ENCODE results near the gene NKAIN1.

Gene NKAIN1

DNA sequence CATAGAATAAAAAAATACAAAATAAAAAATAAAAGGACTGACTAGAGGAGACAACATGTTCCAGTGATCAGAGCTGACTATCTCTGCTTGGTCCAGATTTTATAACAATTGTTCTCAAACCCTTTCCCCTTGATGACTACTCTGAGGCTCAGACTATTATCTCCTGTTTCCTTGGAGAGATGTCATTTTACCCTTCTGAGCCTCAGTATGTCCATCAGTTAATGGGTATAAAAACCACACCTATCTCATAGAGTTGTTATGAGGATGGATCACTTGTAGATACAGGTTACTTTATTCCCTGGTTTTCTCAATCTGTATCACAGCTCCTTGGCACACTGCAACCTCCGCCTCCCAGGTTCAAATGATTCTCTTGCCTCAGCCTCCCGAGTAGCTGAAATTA lies 7.0 kb downstream of the NKAIN1 start:
- no peak for DNase-seq (ENCODE audit: low read depth)

DNA sequence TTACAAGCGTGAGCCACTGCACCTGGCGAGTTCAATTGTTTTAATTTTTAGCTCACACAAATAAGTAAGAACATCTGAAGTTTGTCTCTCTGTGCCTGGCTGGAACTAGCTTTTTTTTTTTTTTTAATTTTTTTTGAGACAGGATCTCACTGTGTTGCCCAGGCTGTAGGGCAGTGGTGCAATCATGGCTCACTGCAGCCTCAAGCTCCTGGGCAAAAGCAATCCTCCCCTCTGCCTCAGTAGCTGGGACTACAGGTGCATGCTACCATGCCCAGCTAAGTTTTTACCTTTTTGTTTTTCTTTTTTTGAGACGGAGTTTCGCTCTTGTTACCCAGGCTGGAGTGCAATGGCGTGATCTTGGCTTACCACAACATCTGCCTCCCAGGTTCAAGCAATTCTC lies 7.9 kb downstream of the NKAIN1 start:
- DNase-seq (ENCODE audit: low read depth), result no peak

- no peak for DNase-seq (ENCODE audit: low read depth)
Observed at GRCh38 chr1:31230378-31230777, 9.3 kb downstream of the NKAIN1 start.

DNA sequence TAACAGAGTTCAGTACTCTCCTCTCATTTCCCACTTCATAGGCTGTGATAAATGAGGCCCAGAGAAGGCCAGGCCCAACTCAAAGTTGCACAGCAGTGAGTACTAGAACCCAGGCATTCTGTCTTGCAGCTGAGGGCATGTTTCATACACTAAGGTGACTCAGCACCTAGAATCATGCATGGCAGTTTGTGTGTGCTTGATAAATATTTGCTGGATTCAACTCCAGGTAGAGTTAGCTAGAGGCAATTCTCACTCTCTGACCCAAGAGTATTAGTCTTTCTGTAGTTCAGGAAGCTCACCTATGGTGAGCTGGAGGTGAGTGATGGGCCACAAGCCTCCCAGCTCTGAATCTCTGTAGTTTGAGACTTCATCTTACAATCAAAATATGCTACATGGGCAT lies 10.7 kb downstream of the NKAIN1 start:
- no peak for DNase-seq (ENCODE audit: low read depth)

DNA sequence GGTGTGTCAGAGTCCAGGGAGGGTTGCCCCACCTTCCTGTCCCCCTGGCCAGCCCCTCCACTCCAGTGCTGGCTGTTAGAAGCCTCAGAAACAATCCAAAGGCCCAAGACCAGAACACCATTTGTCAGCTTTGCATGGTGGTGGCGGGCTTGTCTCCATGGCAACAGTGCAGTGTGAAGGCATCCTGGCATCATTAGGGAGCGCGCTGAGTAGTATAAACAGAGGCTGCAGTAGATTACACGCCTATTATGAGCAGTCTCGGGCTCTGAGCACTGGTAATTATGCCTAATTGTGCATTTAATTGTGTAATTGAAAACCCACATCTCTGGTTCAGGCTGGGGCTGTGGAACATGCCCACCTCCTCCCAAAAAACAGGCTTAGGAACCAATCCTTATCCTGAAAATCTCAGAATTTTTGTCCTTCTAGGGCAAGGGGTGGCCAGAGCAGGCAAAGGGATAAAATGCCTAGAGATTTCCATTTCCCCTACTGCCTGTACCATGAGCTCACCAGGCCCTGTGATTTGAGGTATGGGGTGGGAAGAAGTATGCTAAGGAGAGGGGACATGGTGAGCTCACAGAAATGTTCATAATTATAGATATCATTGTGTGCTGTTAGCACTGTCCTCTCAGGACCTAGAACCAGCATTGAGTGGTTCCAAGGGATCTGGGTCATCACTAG lies 11.7 kb downstream of the NKAIN1 start:
- no peak for DNase-seq (ENCODE audit: low read depth)

DNA sequence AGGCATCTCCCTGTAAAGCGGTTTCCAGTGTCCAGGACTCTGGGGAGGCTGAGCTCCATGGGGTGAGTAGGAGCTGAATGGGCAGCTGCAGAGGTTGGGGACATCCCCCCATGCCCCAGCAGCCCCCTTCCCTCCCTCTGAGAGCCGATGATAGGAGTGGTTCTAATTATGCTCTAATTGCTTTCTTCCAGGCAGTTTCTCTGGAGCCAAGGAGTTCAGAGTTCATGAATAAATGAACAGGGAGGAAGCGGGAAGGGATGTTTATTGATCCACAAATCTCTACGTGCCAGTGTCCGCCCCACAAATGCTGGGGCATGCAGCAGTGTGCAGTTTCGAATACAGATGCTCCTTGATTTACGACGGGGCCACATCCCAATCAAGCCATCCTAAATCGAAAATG lies 15.6 kb downstream of the NKAIN1 start:
- no peak for DNase-seq (ENCODE audit: low read depth)

DNA sequence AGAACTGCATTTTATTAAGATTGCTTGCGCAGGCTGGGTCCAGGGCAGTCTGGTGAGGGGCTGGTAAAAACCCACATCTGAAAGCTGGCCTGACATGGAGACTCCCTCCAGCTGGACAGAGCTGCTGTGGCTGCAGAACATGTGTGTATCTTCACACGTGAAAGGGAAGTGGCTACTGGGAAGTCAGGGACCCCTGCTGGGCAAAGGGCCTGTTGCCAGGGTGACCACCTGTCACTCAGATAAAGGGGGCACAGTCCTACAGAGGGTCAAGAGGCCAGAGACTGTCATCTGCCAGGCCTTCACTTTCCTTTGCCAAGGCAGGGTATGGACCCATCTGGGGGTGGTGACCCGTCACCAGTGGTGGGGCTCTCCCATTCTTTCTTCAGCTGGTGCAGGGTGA lies 17.5 kb downstream of the NKAIN1 start:
- no peak for DNase-seq (ENCODE audit: low read depth)

- DNase-seq (ENCODE audit: low read depth), result no peak
Observed at GRCh38 chr1:31221072-31221471, 18.6 kb downstream of the NKAIN1 start.

GRCh38 chr1:31219489-31219888 lies 20.2 kb downstream of the NKAIN1 start:
- no peak for DNase-seq (ENCODE audit: low read depth)

GRCh38 chr1:31218705-31219104 lies 21.0 kb downstream of the NKAIN1 start:
- no peak for DNase-seq (ENCODE audit: low read depth)

GRCh38 chr1:31216016-31216415 lies 23.7 kb downstream of the NKAIN1 start:
- DNase-seq (ENCODE audit: low read depth), result peak; percentile 8

GRCh38 chr1:31215065-31215570 lies 24.6 kb downstream of the NKAIN1 start:
- DNase-seq (ENCODE audit: low read depth), result no peak

DNA sequence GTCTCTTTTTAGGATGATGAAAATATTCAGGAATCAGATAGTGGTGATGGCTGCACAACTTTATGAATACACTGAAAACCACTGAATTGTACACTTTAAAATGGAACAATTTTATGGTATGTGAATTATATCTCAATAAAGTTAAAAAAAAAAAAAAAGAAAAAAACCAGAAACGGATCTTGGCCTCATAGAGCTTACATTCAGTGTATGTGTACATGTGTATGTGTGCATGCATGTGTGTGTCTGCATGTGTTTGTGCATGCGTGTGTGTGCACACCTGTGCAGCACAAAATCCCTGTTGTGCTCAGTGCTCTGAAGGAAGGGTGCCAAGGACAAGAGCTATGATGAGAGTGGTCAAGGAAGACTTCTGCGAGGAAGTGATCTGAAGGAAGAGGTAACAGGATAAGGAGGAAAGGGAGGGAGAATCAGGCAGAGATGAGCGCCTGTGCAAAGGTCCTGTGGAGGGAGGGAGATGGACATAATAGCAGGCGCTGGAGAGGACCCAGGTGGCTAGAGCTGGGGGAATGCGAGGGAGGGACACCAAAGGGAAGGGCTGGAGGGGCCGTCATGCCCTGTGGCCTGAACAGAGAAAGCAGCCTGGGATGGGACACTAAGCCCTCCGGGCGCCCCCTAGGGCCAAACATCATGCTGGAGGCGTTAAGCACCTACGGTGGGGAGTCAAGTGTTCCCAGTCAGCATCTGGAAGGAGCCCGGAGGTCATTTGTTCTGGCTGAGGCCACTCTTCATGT lies 25.2 kb downstream of the NKAIN1 start:
- DNase-seq (ENCODE audit: low read depth), result no peak

DNA sequence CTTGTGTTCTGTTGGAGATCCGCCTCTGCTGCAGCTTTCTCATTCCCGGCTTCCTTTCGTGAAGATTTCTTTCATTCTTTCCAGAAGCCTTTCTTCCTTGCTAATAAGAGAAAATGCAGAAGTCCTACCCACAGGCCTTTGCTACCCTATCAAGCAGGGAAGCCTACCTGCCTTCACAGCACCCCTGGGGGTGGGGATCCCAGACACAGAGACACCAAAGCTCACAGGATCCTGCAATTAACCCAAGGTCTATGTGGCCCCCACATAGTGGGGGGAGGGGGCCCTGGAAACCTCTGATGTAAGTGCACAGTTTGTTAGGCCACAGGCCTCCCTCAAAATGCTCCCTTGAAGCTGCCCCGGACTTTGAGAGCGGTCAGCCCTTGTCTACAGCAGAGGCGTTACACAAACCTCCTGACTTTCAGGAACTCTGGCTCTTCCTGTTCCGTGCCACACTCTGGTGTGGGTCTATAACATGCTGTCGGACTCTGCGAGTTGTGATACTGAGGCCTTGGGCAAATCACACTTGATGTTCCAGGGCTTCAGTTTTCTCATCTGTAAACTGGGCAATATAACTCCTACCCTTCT lies 31.2 kb downstream of the NKAIN1 start:
- DNase-seq (ENCODE audit: low read depth), result no peak

- no peak for DNase-seq (ENCODE audit: low read depth)
Observed at GRCh38 chr1:31207569-31207968, 32.1 kb downstream of the NKAIN1 start.

GRCh38 chr1:31207046-31207445 lies 32.6 kb downstream of the NKAIN1 start:
- no peak for DNase-seq (ENCODE audit: low read depth)

DNA sequence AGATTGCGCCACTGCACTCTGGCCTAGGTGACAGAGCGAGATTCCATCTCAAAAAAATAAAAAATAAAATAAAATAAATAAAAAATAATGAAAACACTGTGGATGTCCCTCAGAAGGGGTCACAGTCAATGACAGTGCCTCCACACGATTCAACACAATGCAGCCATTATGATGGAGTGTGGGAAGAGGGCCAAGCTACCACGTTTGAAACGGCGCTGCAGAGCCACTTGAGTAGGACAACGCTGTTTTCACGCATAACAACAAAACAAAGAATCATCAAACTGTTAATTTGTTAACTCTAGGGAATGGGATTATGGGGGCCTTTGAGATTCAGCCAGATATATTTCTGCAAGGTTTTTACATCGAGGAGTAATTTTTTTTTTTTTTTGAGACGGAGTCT lies 36.5 kb downstream of the NKAIN1 start:
- DNase-seq (ENCODE audit: low read depth), result no peak

GRCh38 chr1:31201931-31202360 lies 37.7 kb downstream of the NKAIN1 start:
- DNase-seq (ENCODE audit: low read depth), result no peak

GRCh38 chr1:31199949-31200348 lies 39.7 kb downstream of the NKAIN1 start:
- no peak for DNase-seq (ENCODE audit: low read depth)

- no peak for DNase-seq (ENCODE audit: low read depth)
Observed at GRCh38 chr1:31199236-31199790, 40.4 kb downstream of the NKAIN1 start.

- DNase-seq (ENCODE audit: low read depth), result no peak
Observed at GRCh38 chr1:31198600-31198999, 41.1 kb downstream of the NKAIN1 start.

GRCh38 chr1:31198150-31198549 lies 41.5 kb downstream of the NKAIN1 start:
- no peak for DNase-seq (ENCODE audit: low read depth)

DNA sequence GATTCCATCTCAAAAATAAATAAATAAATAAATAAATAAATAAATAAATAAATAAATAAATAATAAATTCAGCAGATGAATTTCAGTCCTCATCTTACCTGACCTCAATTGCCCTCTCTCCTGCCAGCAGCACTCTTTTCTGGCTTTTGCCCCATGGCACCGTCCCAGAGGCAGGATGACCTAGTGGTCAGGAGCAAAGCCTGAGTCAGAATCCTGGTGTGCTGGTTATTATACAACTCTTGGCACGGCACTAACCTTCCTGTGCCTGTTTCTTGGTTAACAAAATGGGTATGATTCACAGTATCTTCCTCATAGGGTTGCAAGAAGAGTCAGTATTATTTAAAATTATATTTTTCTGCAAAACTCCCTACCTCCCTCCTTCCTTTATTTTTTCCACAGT lies 43.0 kb downstream of the NKAIN1 start:
- DNase-seq (ENCODE audit: low read depth), result no peak

All from non-pigmented ciliary epithelial cell (primary cell).